ENCODE data around the gene GRPEL2.

The GRPEL2 gene

GRCh38 chr5:149358868-149359495, 13.7 kb downstream of the GRPEL2 start:
- DNase-seq = no peak

GRCh38 chr5:149360272-149360671, 15.0 kb downstream of the GRPEL2 start:
- no peak for DNase-seq

- DNase-seq = no peak
Measured at GRCh38 chr5:149362541-149362940, 17.2 kb downstream of the GRPEL2 start.

- no peak for DNase-seq
Measured at GRCh38 chr5:149363358-149363757, 18.1 kb downstream of the GRPEL2 start.

GRCh38 chr5:149363936-149364335, 18.6 kb downstream of the GRPEL2 start:
- no peak for DNase-seq

GRCh38 chr5:149364719-149365118, 19.4 kb downstream of the GRPEL2 start:
- no peak for DNase-seq

- DNase-seq = no peak
Measured at GRCh38 chr5:149365418-149365817, 20.1 kb downstream of the GRPEL2 start.

- DNase-seq = no peak
Measured at GRCh38 chr5:149366169-149366729, 20.9 kb downstream of the GRPEL2 start.

GRCh38 chr5:149367249-149367971, 22.1 kb downstream of the GRPEL2 start:
- DNase-seq = peak; percentile 78

GRCh38 chr5:149367972-149368645, 22.8 kb downstream of the GRPEL2 start:
- DNase-seq = no peak

GRCh38 chr5:149370878-149371277, 25.6 kb downstream of the GRPEL2 start:
- DNase-seq = no peak

- peak; percentile 66 for DNase-seq
Measured at GRCh38 chr5:149371296-149371962, 26.1 kb downstream of the GRPEL2 start.

- DNase-seq = no peak
Measured at GRCh38 chr5:149372076-149372795, 26.9 kb downstream of the GRPEL2 start.

- no peak for DNase-seq
Measured at GRCh38 chr5:149372932-149373331, 27.6 kb downstream of the GRPEL2 start.

- DNase-seq = no peak
Measured at GRCh38 chr5:149374303-149374702, 29.0 kb downstream of the GRPEL2 start.

- no peak for DNase-seq
Measured at GRCh38 chr5:149374801-149375200, 29.5 kb downstream of the GRPEL2 start.

GRCh38 chr5:149375434-149375833, 30.1 kb downstream of the GRPEL2 start:
- DNase-seq = no peak

GRCh38 chr5:149376104-149376503, 30.8 kb downstream of the GRPEL2 start:
- DNase-seq = no peak

- DNase-seq = no peak
Measured at GRCh38 chr5:149376711-149377447, 31.6 kb downstream of the GRPEL2 start.

GRCh38 chr5:149378241-149378820, 33.0 kb downstream of the GRPEL2 start:
- no peak for DNase-seq

- DNase-seq = no peak
Measured at GRCh38 chr5:149379177-149379761, 34.0 kb downstream of the GRPEL2 start, which contains the start of gene IL17B. TSS of gene IL17B (minus strand) at chr5:149379292. CDS start at chr5:149379225, 67 bp downstream.

All from NCI-H146 (cell line).